ENCODE results near the gene KCNK4. TPM values are rescaled to one million over a fixed set of nuclear protein-coding genes. Genes with fewer than 3 reads are reported as not detected.
"Not testable (repeated sequence)": the region's sequence is repeated elsewhere in the genome, so short reads cannot be mapped to it uniquely, and the experiment has no call there.

Gene KCNK4
- total RNA-seq, 1 experiment from 2014 or later: not detected

DNA sequence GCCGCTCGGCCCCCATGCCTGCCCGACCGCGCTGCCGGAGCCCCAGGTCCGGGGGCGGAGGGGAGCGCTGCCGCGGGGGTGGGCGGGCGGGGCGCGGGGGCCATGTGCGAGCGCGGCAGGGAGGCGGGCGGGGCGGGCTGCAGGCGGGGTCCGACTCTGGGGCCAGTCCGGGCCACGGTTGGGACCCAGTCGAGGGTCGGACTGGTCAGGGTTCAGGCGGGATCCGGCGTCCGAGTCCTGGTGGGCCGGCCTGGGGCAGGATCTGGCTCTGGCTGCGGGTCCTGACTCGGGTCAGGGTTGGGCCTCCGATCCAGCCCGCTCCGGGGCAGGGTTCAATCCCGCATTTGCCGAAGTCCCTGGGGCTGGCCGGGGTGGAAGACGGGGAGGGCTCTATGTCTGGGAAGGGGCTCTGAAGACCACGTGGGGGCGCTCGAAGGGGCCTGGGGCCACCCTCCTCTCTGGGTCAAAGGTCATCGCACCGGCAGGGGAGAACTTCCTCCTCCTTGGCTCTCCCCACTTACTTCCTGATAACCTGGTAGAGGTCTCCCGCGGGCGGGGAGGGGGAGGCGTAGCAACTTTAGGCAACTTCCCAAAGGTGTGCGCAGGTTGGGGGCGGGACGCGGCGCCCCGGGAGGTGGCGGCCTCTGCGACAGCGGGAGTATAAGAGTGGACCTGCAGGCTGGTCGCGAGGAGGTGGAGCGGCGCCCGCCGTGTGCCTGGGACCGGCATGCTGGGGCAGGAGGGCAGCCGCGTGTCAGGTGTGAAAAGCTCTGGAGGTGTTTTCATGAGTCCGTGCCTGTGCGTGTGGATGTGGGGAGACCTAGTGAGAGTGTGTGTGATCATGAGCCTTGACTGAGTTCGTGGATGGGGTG, 14.8 kb downstream of the KCNK4 start:
- DNase-seq (ENCODE audit: low spot score): peak; percentile 90

DNA sequence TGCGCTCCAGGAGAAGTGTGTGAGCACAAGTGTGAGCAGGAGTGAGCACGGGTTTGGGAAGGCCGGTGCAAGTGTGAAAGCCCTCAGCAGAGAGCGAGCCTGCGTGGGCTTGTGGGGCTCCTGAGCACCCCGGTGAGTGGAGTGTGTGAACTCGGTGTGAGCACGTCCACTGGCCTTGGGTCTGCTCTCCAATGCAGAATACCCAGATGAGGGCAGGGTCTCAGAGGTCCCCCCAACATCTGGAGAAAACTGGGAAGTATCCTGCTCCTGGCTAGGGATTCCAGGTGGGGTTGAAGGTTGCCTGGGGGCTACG, 15.4 kb downstream of the KCNK4 start:
- DNase-seq (ENCODE audit: low spot score): no peak

DNA sequence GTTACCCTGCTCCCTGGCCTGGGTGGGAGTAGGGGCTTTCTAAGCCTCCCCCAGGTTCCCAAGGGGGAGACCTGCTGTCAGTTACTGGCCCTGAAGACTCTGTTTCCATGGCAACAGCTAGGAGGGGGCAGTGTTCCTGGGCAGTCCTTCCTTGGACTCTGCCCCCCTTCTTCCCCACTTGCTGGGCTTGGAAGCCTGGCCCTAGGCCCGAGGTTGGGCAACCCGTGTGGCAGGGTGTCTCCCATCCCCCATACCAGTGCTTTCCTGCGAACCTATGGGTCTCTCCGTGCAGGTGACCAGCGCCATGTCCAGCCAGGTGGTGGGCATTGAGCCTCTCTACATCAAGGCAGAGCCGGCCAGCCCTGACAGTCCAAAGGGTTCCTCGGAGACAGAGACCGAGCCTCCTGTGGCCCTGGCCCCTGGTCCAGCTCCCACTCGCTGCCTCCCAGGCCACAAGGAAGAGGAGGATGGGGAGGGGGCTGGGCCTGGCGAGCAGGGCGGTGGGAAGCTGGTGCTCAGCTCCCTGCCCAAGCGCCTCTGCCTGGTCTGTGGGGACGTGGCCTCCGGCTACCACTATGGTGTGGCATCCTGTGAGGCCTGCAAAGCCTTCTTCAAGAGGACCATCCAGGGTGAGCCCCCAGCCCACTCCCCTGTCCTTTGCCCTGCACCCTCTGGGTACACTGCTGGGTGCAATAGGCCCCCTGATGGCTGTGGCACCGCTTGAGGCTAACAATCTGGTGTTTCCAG, 15.9 kb downstream of the KCNK4 start:
- peak; percentile 51 for DNase-seq (ENCODE audit: low spot score)

DNA sequence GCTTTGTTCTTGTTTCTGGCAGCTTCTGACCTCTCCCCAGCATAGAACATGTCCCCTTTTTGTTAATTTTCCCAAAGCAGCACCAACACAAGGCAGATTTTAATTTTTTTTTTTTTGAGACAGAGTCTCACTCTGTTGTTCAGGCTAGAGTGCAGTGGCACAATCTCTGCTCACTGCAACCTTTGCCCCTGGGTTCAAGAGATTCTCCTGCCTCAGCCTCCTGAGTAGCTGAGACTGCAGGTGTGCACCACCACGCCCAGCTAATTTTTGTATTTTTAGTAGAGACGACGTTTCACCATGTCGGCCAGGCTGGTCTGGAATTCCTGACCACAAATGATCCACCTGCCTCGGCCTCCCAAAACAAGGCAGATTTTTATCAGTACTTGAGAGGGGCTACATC, 16.7 kb downstream of the KCNK4 start:
- DNase-seq (ENCODE audit: low spot score): not testable (repeated sequence)

GRCh38 chr11:64312947-64313346, 21.8 kb downstream of the KCNK4 start:
- no peak for DNase-seq (ENCODE audit: low spot score)

DNA sequence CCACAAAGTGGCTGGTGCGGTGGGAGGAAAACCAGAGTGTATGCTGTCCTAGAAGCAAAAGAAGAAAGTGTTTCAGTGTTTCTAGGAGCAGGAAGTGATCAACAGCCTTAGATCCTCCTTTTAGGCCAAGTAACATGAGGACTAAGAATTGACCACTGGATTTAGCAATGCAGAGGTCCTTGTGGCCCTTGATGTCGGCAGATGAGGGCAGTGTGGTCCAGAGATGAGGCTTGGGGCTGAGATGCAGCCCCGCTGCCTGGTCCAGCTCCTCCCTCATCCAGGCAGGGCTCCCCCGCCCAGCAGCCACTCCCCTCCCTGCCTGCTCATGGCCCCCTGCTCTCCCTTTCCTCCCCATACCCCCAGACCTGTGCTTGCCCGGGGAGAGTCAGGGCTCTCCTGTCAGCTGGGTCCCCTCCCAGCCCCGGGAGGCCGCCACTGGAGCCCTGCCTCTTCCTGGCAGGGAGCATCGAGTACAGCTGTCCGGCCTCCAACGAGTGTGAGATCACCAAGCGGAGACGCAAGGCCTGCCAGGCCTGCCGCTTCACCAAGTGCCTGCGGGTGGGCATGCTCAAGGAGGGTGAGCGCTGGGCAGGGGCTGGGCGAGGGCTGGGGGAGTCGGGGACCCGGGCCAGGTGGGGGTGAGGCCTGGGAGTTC, 22.5 kb downstream of the KCNK4 start:
- no peak for DNase-seq (ENCODE audit: low spot score)

DNA sequence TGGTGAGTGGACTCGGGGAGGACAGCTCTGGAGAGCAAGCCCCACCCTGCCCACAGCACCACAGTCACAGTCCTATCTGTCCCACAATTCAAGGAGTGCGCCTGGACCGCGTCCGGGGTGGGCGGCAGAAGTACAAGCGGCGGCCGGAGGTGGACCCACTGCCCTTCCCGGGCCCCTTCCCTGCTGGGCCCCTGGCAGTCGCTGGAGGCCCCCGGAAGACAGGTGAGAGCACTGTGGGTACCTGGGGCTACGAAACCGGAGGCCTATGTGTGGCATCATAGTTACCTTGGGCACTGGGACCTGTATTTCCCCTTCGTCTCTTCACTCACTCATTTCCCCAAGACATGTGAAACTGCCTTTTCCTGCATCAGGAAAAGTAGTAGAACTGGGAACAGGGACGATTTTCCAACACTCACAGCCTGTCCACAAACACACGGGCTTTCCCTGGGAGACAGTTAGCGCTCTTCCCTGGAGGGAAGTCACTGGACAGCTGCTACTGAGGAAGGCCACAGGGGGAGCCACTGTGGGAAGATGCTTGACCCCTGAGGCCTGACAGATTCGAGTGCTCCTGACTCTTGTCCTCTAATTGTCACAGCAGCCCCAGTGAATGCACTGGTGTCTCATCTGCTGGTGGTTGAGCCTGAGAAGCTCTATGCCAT, 23.2 kb downstream of the KCNK4 start:
- DNase-seq (ENCODE audit: low spot score): no peak

GRCh38 chr11:64314805-64315561, 23.9 kb downstream of the KCNK4 start:
- no peak for DNase-seq (ENCODE audit: low spot score)

DNA sequence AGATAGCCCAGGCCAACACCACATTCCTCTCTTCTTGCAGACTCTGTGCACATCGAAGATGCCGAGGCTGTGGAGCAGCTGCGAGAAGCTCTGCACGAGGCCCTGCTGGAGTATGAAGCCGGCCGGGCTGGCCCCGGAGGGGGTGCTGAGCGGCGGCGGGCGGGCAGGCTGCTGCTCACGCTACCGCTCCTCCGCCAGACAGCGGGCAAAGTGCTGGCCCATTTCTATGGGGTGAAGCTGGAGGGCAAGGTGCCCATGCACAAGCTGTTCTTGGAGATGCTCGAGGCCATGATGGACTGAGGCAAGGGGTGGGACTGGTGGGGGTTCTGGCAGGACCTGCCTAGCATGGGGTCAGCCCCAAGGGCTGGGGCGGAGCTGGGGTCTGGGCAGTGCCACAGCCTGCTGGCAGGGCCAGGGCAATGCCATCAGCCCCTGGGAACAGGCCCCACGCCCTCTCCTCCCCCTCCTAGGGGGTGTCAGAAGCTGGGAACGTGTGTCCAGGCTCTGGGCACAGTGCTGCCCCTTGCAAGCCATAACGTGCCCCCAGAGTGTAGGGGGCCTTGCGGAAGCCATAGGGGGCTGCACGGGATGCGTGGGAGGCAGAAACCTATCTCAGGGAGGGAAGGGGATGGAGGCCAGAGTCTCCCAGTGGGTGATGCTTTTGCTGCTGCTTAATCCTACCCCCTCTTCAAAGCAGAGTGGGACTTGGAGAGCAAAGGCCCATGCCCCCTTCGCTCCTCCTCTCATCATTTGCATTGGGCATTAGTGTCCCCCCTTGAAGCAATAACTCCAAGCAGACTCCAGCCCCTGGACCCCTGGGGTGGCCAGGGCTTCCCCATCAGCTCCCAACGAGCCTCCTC, 24.8 kb downstream of the KCNK4 start:
- DNase-seq (ENCODE audit: low spot score): not testable (repeated sequence)

DNA sequence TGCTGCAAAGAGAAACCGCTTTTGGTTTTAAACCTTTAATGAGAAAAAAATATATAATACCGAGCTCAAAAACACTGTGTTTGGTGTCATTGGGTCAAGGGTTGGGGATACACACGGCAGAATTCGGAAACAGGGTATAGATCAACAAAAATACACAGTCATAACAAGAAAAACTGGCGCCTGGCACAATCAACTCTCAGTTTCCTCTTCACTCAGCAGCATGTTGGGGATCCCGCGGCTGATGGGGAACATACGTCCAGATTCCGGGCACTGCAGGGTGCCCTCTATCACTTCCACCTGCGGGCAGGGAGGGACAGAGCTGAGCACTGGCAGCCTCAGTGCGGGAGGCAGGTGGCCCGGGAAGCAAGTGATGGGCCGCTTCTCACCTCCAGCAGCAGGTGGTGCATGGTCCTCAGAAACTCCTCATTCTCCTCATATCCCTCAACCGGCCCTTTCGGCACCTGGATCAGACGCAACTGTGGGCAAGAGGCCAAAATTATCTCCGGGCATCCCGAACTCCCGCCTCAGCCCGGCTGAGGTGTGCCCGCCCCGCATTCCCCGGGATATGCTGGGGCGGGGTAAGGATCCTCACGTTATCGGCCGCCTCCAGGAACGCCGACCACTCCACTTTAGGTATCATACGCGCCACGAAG, 25.7 kb downstream of the KCNK4 start:
- DNase-seq (ENCODE audit: low spot score): peak; percentile 91

- DNase-seq (ENCODE audit: low spot score): peak; percentile 100
Observed at GRCh38 chr11:64317325-64317960, 26.3 kb downstream of the KCNK4 start, which contains the start of gene TRMT112. TRMT112 (minus strand) TSS chr11:64317559; CDS start chr11:64317526, 33 bp downstream.

- DNase-seq (ENCODE audit: low spot score): peak; percentile 99
Observed at GRCh38 chr11:64317961-64318765, 27.1 kb downstream of the KCNK4 start, which contains the start of gene PRDX5. PRDX5 (plus strand) TSS chr11:64318121; CDS start chr11:64318216, 95 bp downstream.

DNA sequence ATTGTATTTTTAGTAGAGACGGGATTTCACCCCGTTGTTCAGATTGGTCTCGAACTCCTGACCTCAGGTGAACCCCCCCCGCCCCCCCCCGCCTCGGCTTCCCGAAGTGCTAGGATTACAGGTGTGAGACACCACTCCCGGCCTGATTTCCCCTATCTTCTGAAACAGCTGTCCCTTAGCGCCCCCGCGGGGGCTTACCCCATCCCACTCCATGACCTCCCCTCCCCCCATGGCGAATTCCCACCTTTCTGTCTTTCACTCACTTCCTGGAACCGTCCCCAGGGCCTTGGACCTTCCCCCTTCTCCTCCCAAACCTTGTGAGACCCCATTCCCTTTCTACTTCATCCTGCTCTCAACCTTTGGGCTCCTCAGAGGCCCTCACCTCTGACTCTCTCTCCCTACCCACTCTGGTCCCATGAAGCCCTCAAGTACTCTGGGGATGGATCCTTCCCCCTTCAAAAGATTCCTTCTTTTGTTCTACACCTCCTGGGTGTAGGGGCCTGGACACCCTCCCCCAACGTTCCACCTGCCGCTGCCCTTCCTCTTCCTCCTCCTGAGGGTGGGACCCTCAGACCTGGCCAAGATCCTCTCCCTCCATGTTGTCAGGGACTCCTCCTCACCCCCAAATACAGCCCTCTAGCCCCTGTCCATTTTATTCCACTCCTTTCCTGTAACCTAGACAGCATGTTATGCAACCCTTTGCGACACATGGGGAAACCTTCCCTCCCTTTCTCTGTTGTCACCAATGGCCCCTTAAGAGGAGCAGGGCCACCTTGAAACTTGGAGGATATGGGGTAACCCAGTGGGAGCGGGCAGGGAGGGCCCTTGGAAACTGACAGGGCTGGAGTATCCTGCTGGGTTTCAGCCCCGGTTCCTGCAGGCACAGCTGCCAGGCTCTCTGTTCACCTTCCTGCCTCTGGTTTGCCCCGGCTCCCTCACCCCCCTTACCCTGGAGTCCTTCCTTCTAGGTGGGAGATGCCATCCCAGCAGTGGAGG, 28.0 kb downstream of the KCNK4 start:
- DNase-seq (ENCODE audit: low spot score): no peak

- DNase-seq (ENCODE audit: low spot score): no peak
Observed at GRCh38 chr11:64320556-64320955, 29.5 kb downstream of the KCNK4 start.

GRCh38 chr11:64321026-64321425, 29.9 kb downstream of the KCNK4 start:
- DNase-seq (ENCODE audit: low spot score): no peak

DNA sequence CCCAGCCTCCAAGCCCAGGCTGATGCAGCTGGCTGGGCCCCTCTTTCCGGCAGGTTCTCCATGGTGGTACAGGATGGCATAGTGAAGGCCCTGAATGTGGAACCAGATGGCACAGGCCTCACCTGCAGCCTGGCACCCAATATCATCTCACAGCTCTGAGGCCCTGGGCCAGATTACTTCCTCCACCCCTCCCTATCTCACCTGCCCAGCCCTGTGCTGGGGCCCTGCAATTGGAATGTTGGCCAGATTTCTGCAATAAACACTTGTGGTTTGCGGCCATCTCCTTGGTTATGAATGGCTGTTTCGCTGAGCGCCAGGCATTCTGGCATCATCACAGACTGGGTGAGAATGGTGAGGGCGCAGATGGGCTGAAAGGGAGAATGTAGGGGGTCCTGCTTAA, 30.4 kb downstream of the KCNK4 start:
- DNase-seq (ENCODE audit: low spot score): peak; percentile 89

DNA sequence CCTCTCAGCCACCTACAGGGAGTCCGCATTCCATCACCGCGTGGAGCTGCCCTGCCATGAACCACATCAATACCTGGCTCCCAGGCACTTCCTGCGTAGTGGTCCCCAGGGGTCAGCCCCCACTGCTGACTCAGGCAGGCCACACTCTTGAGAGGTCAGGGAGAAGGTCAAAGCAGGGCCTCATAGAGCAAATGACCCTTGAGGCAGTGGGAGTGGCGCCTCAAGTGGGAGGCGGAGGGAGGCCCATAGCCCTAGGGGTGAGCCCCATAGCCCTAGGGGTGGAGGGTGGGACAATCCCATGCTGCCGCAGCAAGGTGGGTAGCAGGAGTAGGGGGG, 31.8 kb downstream of the KCNK4 start:
- no peak for DNase-seq (ENCODE audit: low spot score)
